Naive thymus-derived CD8-positive, alpha-beta T cell (primary cell): ENCODE results near the gene DMXL2. TPM values are rescaled to one million over a fixed set of nuclear protein-coding genes. Genes with fewer than 3 reads are reported as not detected.
"Not testable (repeated sequence)": the region's sequence is repeated elsewhere in the genome, so short reads cannot be mapped to it uniquely, and the experiment has no call there.

ENCODE experiments used
- ATAC-seq, 2 donors: fragments of 150-1000 bp; cut with Tn5 transposase in 1 of 2; sonication (Bioruptor Pico), chemical (Tn5 transposase) in 1 of 2; 1 replicate in 1 of 2; 2 replicates in 1 of 2; pipeline ENCODE4 v1.10.0; 2021; ENCODE audit warnings: mild to moderate bottlenecking in 2 of 2, moderate library complexity in 2 of 2
- POLR2A ChIA-PET: fragments of 350-600 bp; sonication (Branson Sonifier 250); formaldehyde crosslinking; loops from one replicate; lab custom pipeline; 2021; ENCODE audit warnings: antibody characterized with exemption; lab: Charles Lee
- DNase-seq, 10 donors: peaks; one replicate each; pipeline versions ENCODE4 v3.0.0 to v3.0.0-alpha.2; 2020 to 2022
- H3K27ac Mint-ChIP-seq, 10 donors: one replicate each; pipeline ENCODE4 v1.8.0; 2020 to 2022; ENCODE audit warnings: mild to moderate bottlenecking in 10 of 10, mixed read lengths in 10 of 10, moderate library complexity in 4 of 10, inconsistent platforms in 1 of 10
- H3K27me3 Mint-ChIP-seq, 5 donors: one replicate each; pipeline ENCODE4 v1.8.0; 2021 to 2022; ENCODE audit warnings: mixed read lengths in 5 of 5
- H3K36me3 Mint-ChIP-seq, 3 donors: one replicate each; pipeline ENCODE4 v1.8.0; 2020 to 2022; ENCODE audit warnings: mixed read lengths in 3 of 3, mild to moderate bottlenecking in 2 of 3, inconsistent platforms in 1 of 3
- H3K4me1 Mint-ChIP-seq, 4 donors: one replicate each; pipeline ENCODE4 v1.8.0; 2021 to 2022; ENCODE audit warnings: mixed read lengths in 4 of 4
- H3K4me3 Mint-ChIP-seq, 10 donors: one replicate each; pipeline ENCODE4 v1.8.0; 2020 to 2022; ENCODE audit warnings: mild to moderate bottlenecking in 10 of 10, mixed read lengths in 10 of 10, moderate library complexity in 6 of 10, inconsistent platforms in 1 of 10
- H3K9me3 Mint-ChIP-seq, 9 donors: one replicate each; pipeline ENCODE4 v1.8.0; 2020 to 2022; ENCODE audit warnings: mixed read lengths in 9 of 9, mild to moderate bottlenecking in 3 of 9, inconsistent platforms in 1 of 9, moderate library complexity in 1 of 9
- polyA plus RNA-seq, 3 donors: library from polyadenylated mRNA; unstranded; fragments of 300-500 nt; fragmentation: Illumina TruSeq; gene quantifications; one replicate each; pipeline ENCODE4 v1.2.3, GENCODE V29; 2021
- total RNA-seq, 8 experiments: library from RNA in 2 of 8; stranded (reverse) in 2 of 8; gene quantifications; one replicate each; pipeline ENCODE4 v1.2.3 and lab custom pipeline; 2021 to 2026

Gene DMXL2
- total and polyA plus RNA-seq, 5 experiments from 2014 or later = 0.68 to 10.2 (median 1.7) TPM

- ATAC-seq (no peak), DNase-seq (no peak)
- Mint-ChIP-seq H3K9me3 (peaks cover 14 to 58% (median 29%) of the 10 kb centered on the region in 9 donors), H3K36me3 (peaks cover 6 to 40% (median 40%) of the 10 kb centered on the region in 3 donors), H3K4me1 (no peaks in the 10 kb centered on the region), H3K27ac (no peak overlapping the region), H3K27me3 (no peaks in the 10 kb centered on the region), H3K4me3 (no peak overlapping the region)
- POLR2A ChIA-PET = no interaction called here
Observed at GRCh38 chr15:51588966-51589365, 33.6 kb downstream of the DMXL2 start.

- Mint-ChIP-seq H3K9me3 (peaks cover 9 to 52% (median 25%) of the 10 kb centered on the region in 9 donors), H3K36me3 (peaks cover 6 to 46% (median 34%) of the 10 kb centered on the region in 3 donors), H3K4me3 (no peak overlapping the region), H3K4me1 (no peaks in the 10 kb centered on the region), H3K27me3 (no peaks in the 10 kb centered on the region), H3K27ac (no peak overlapping the region)
- ATAC-seq (no peak), DNase-seq (no peak)
- POLR2A ChIA-PET = no interaction called here
Observed at GRCh38 chr15:51585986-51586385, 36.6 kb downstream of the DMXL2 start.

- no peaks in the 10 kb centered on the region for H3K27me3 Mint-ChIP-seq
- H3K9me3 Mint-ChIP-seq = peaks cover 4 to 41% (median 11%) of the 10 kb centered on the region in 9 donors
- no peak overlapping the region for H3K27ac Mint-ChIP-seq
- DNase-seq (no peak), ATAC-seq (no peak)
- H3K4me3 Mint-ChIP-seq = no peak overlapping the region
- POLR2A ChIA-PET = no interaction called here
- H3K4me1 Mint-ChIP-seq = peaks cover 0 to 2% (median 0%) of the 10 kb centered on the region in 4 donors
- H3K36me3 Mint-ChIP-seq = peaks cover 0 to 22% (median 16%) of the 10 kb centered on the region in 3 donors
Observed at GRCh38 chr15:51580982-51581381, 41.6 kb downstream of the DMXL2 start.

GRCh38 chr15:51580385-51580784 lies 42.2 kb downstream of the DMXL2 start:
- ATAC-seq = no peak
- POLR2A ChIA-PET = no interaction called here
- H3K4me1 Mint-ChIP-seq = peaks cover 0 to 2% (median 0%) of the 10 kb centered on the region in 4 donors
- H3K27me3 Mint-ChIP-seq = no peaks in the 10 kb centered on the region
- DNase-seq = no peak
- no peak overlapping the region for H3K4me3 Mint-ChIP-seq
- H3K36me3 Mint-ChIP-seq = peaks cover 0 to 16% (median 12%) of the 10 kb centered on the region in 3 donors
- H3K27ac Mint-ChIP-seq = no peak overlapping the region
- H3K9me3 Mint-ChIP-seq = peaks cover 2 to 35% (median 8%) of the 10 kb centered on the region in 9 donors

- Mint-ChIP-seq H3K27me3 (no peaks in the 10 kb centered on the region), H3K9me3 (peaks cover 0 to 32% (median 8%) of the 10 kb centered on the region in 9 donors), H3K36me3 (peaks cover 0 to 13% (median 9%) of the 10 kb centered on the region in 3 donors), H3K4me3 (no peak overlapping the region), H3K27ac (no peak overlapping the region), H3K4me1 (peaks cover 0 to 2% (median 0%) of the 10 kb centered on the region in 4 donors)
- DNase-seq = no peak
- POLR2A ChIA-PET = no interaction called here
- no peak for ATAC-seq
Observed at GRCh38 chr15:51579012-51579411, 43.6 kb downstream of the DMXL2 start.

GRCh38 chr15:51577636-51578304 lies 44.8 kb downstream of the DMXL2 start:
- DNase-seq (no peak), ATAC-seq (no peak)
- Mint-ChIP-seq H3K36me3 (peaks cover 0 to 17% (median 16%) of the 10 kb centered on the region in 3 donors), H3K4me3 (no peak overlapping the region), H3K27ac (peak overlapping the region in 1 of 10 donors; percentile 28), H3K4me1 (peaks cover 0 to 2% (median 0%) of the 10 kb centered on the region in 4 donors), H3K27me3 (no peaks in the 10 kb centered on the region), H3K9me3 (peaks cover 0 to 38% (median 8%) of the 10 kb centered on the region in 9 donors)
- POLR2A ChIA-PET = no interaction called here

- Mint-ChIP-seq H3K27ac (peak overlapping the region in 1 of 10 donors; percentile 28), H3K4me1 (peaks cover 0 to 2% (median 0%) of the 10 kb centered on the region in 4 donors), H3K27me3 (no peaks in the 10 kb centered on the region), H3K9me3 (peaks cover under 1 to 33% (median 8%) of the 10 kb centered on the region in 9 donors), H3K4me3 (no peak overlapping the region), H3K36me3 (peaks cover 0 to 15% (median 12%) of the 10 kb centered on the region in 3 donors)
- POLR2A ChIA-PET = no interaction called here
- ATAC-seq (no peak), DNase-seq (no peak)
Observed at GRCh38 chr15:51576911-51577500, 45.6 kb downstream of the DMXL2 start.

- ATAC-seq (no peak), DNase-seq (no peak)
- peaks cover 0 to 4% (median 0%) of the 10 kb centered on the region in 4 donors for H3K4me1 Mint-ChIP-seq
- H3K27me3 Mint-ChIP-seq = no peaks in the 10 kb centered on the region
- no peak overlapping the region for H3K27ac Mint-ChIP-seq
- H3K36me3 Mint-ChIP-seq = peaks cover 6 to 20% (median 14%) of the 10 kb centered on the region in 3 donors
- peaks cover 3 to 33% (median 9%) of the 10 kb centered on the region in 9 donors for H3K9me3 Mint-ChIP-seq
- no peak overlapping the region for H3K4me3 Mint-ChIP-seq
- POLR2A ChIA-PET = no interaction called here
Observed at GRCh38 chr15:51576286-51576850, 46.2 kb downstream of the DMXL2 start.

GRCh38 chr15:51575775-51576174 lies 46.8 kb downstream of the DMXL2 start:
- no peak overlapping the region for H3K4me3 Mint-ChIP-seq
- peaks cover 0 to 33% (median 13%) of the 10 kb centered on the region in 9 donors for H3K9me3 Mint-ChIP-seq
- peaks cover 0 to 4% (median 0%) of the 10 kb centered on the region in 4 donors for H3K4me1 Mint-ChIP-seq
- peaks cover 7 to 21% (median 17%) of the 10 kb centered on the region in 3 donors for H3K36me3 Mint-ChIP-seq
- H3K27ac Mint-ChIP-seq = no peak overlapping the region
- H3K27me3 Mint-ChIP-seq = no peaks in the 10 kb centered on the region
- POLR2A ChIA-PET = no interaction called here
- DNase-seq (no peak), ATAC-seq (no peak)

GRCh38 chr15:51573352-51573751 lies 49.2 kb downstream of the DMXL2 start:
- H3K36me3 Mint-ChIP-seq = peaks cover 9 to 33% (median 26%) of the 10 kb centered on the region in 3 donors
- H3K27me3 Mint-ChIP-seq, H3K4me1 Mint-ChIP-seq, POLR2A ChIA-PET, H3K27ac Mint-ChIP-seq, H3K4me3 Mint-ChIP-seq, ATAC-seq, DNase-seq: not testable (repeated sequence)
- peaks cover 2 to 36% (median 15%) of the 10 kb centered on the region in 9 donors for H3K9me3 Mint-ChIP-seq

- peaks cover 2 to 36% (median 15%) of the 10 kb centered on the region in 9 donors for H3K9me3 Mint-ChIP-seq
- H3K27ac Mint-ChIP-seq, H3K4me1 Mint-ChIP-seq, H3K27me3 Mint-ChIP-seq, POLR2A ChIA-PET, ATAC-seq, DNase-seq, H3K4me3 Mint-ChIP-seq: not testable (repeated sequence)
- H3K36me3 Mint-ChIP-seq = peaks cover 11 to 40% (median 31%) of the 10 kb centered on the region in 3 donors
Observed at GRCh38 chr15:51568939-51569784, 53.4 kb downstream of the DMXL2 start.

GRCh38 chr15:51561271-51561670 lies 61.3 kb downstream of the DMXL2 start:
- no peak for DNase-seq
- no peak overlapping the region for H3K4me3 Mint-ChIP-seq
- POLR2A ChIA-PET = no interaction called here

More at GRCh38 chr15:51561271-51561670, 61.3 kb downstream of the DMXL2 start:
- H3K27me3 Mint-ChIP-seq = no peaks in the 10 kb centered on the region
- peaks cover 0 to 9% (median 3%) of the 10 kb centered on the region in 3 donors for H3K36me3 Mint-ChIP-seq
- no peaks in the 10 kb centered on the region for H3K4me1 Mint-ChIP-seq
- H3K27ac Mint-ChIP-seq = no peak overlapping the region
- no peak for ATAC-seq
- no peaks in the 10 kb centered on the region for H3K9me3 Mint-ChIP-seq
